Body of pancreas (tissue), 4 donors: Measurements from ENCODE around the gene MCMBP.

Experiments used
- POLR2A ChIP-seq, 3 donors: fragments of 450-650 bp; IDR thresholded peaks; one replicate each; pipeline ENCODE4 v1.6.1; 2016; ENCODE audit warnings: antibody characterized with exemption in 3 of 3, mild to moderate bottlenecking in 2 of 3
- TF ChIP-seq, protein P1 (sequence below), 7 experiments: fragments of 450-650 bp in 4 of 7; fragments of 200-600 bp in 3 of 7; sonication (generic) in 3 of 7; IDR thresholded peaks; one replicate each; pipeline ENCODE4 v1.5.1; 2016 to 2019; ENCODE audit warnings: antibody characterized with exemption in 7 of 7

GRCh38 chr10:119849944-119850343 is 22.7 kb downstream of the MCMBP start:
- TF ChIP-seq, protein P1, sequence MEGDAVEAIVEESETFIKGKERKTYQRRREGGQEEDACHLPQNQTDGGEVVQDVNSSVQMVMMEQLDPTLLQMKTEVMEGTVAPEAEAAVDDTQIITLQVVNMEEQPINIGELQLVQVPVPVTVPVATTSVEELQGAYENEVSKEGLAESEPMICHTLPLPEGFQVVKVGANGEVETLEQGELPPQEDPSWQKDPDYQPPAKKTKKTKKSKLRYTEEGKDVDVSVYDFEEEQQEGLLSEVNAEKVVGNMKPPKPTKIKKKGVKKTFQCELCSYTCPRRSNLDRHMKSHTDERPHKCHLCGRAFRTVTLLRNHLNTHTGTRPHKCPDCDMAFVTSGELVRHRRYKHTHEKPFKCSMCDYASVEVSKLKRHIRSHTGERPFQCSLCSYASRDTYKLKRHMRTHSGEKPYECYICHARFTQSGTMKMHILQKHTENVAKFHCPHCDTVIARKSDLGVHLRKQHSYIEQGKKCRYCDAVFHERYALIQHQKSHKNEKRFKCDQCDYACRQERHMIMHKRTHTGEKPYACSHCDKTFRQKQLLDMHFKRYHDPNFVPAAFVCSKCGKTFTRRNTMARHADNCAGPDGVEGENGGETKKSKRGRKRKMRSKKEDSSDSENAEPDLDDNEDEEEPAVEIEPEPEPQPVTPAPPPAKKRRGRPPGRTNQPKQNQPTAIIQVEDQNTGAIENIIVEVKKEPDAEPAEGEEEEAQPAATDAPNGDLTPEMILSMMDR (IDR thresholded peaks at IDR 0.05) = no peak
- no peak for TF ChIP-seq POLR2A (IDR thresholded peaks at IDR 0.05)
